Mononuclear cell (primary cell): Measurements from ENCODE around the gene ZNF580. TPM values are rescaled to one million over a fixed set of nuclear protein-coding genes. Genes with fewer than 3 reads are reported as not detected.
A peak's percentile ranks its signal among the peaks of the same experiment; 100 is the strongest.

Experiments
- H3K27me3 ChIP-seq: 2 replicates; pipeline ENCODE4 v1.6.0; 2011; ENCODE audit warnings: low read length, control low read depth; ENCODE audit not compliant: insufficient read depth
- H3K4me1 ChIP-seq: 2 replicates; pipeline ENCODE4 v1.5.1; 2011; ENCODE audit warnings: mild to moderate bottlenecking, low read length, control low read depth; ENCODE audit not compliant: insufficient read depth
- H3K4me3 ChIP-seq: 2 replicates; pipeline ENCODE4 v1.5.1; 2011; ENCODE audit warnings: mild to moderate bottlenecking, low read length, moderate library complexity
- H3K9me3 ChIP-seq: 2 replicates; pipeline ENCODE4 v1.5.1; 2011; ENCODE audit warnings: low read depth, mild to moderate bottlenecking, control low read depth, low read length
- total RNA-seq: library from RNA; depleted of rRNA; stranded (reverse); fragments of >200 nt; gene quantifications from one replicate; pipeline ENCODE4 v1.2.3, GENCODE V29; 2012

ZNF580 gene
- total RNA-seq, 1 donor, result 14.4 TPM

- H3K4me1 ChIP-seq, result no peaks in the 10 kb centered on the region
- H3K9me3 ChIP-seq, result no peaks in the 10 kb centered on the region
- no peaks in the 10 kb centered on the region for H3K27me3 ChIP-seq
- no peak overlapping the region for H3K4me3 ChIP-seq
These were observed 28.0 kb downstream of the ZNF580 start for GRCh38 chr19:55668603-55669348.

DNA sequence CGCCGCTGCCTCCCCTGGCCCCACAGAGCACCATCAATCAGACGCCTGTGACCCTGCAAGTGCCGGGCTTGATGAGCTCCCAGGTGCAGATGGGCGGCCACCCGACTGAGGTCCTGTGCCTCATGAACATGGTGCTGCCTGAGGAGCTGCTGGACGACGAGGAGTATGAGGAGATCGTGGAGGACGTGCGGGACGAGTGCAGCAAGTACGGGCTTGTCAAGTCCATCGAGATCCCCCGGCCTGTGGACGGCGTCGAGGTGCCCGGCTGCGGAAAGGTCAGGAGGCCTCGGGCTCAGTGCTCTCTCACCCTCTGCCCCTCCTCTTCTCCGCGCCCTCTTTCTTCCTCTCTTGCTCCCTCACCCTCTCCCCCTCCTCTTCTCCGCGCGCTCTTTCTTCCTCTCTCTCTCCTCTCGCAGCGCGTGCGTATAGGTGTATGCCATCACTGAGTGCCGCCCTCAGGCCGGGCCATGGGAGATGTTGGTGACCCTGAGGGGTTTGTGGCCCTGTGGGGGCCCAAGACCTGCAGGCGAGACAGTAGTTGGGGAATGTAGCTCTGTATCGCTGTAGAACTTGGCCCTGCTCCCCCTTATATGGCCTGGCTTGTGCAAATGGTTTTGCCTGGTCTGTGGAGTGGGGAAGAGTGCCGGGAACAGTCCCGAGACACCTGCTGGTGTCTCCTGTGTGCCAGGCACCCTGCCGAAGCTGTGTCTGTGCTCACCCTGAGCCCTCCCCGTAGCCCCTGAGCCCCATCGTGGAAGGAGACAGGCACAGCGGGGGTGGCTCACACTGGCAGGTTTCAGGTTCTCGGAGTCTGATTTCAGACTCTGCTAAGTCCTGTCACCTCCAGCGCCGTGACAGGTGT, 28.8 kb downstream of the ZNF580 start:
- H3K9me3 ChIP-seq, result no peaks in the 10 kb centered on the region
- peaks cover 5% of the 10 kb centered on the region for H3K4me1 ChIP-seq
- no peak overlapping the region for H3K4me3 ChIP-seq
- H3K27me3 ChIP-seq, result no peaks in the 10 kb centered on the region

DNA sequence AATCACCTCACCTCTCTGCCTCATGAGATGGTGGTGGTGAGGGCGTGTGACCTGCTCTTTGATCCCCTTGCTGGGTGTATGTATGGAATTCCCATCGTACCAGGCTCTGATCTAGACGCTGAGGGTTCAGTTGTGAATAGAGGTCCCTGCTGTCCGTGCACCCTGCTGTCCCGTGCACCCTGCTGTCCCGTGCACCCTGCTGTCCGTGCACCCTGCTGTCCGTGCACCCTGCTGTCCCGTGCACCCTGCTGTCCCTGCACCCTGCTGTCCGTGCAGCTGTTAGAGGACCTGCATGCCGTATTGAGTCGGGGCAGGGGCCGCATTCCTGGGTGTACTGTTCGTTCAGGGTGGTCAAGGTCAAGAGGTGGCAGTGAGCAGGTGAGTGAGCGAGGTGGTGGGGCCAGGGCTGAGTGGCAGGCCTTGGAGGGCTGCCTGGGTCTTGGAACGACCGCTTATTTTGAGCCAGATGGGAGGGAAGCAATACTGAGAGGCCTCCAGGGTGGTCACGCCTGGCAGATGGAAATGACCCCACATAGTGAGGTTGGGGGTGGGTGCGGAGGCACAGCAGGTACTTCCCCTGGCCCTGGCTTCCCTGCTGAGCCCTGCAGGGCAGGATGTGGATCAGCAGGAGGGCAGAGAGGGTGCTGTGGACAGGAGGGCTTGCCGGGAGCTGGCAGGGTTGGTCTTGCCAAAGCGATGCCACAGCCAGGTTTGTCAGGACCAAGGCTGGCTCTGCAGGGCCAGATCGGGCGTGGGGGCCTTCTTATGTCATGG, 29.7 kb downstream of the ZNF580 start:
- Histone ChIP-seq H3K4me1 (peaks cover 7% of the 10 kb centered on the region), H3K9me3 (no peaks in the 10 kb centered on the region), H3K4me3 (no peak overlapping the region), H3K27me3 (no peaks in the 10 kb centered on the region)

DNA sequence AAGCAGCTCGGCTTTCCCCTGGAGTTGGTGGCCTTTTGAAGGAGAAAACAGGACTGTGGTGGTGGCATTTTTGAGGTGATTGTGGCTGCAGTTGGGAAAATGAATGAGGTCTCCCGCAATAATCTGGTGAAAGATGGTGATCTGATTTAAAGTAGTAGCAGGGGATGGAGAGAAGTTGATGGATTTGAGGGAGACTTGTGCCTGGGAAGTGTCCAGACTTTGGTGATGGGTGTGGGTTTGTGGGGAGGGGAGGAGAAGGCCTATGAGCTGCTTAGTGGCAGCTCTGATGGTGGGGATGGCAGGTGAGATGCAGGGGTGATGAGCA, 30.2 kb downstream of the ZNF580 start:
- no peaks in the 10 kb centered on the region for H3K27me3 ChIP-seq
- no peak overlapping the region for H3K4me3 ChIP-seq
- H3K9me3 ChIP-seq, result no peaks in the 10 kb centered on the region
- peaks cover 13% of the 10 kb centered on the region for H3K4me1 ChIP-seq

DNA sequence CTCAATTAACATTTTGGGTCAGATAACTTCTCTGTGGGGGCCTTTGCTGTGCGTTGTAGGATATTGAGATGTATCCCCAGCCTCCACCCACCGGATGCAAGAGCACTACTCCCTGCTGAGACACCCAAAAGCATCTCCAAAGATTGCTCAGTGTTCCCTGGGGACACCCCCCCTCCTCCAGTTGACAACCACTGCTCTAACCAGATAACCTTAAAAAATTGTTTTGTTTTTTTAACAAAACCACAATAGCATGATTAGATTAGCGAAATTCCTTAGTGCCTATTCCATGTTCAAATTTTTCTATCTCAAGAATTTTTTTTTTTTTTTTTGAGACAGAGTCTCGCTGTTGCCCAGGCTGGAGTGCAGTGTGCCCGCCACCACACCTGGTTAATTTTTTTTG, 31.6 kb downstream of the ZNF580 start:
- H3K27me3 ChIP-seq, result no peaks in the 10 kb centered on the region
- H3K4me1 ChIP-seq, result peaks cover 27% of the 10 kb centered on the region
- no peaks in the 10 kb centered on the region for H3K9me3 ChIP-seq
- H3K4me3 ChIP-seq, result no peak overlapping the region

- Histone ChIP-seq H3K9me3 (no peaks in the 10 kb centered on the region), H3K4me1 (peaks cover 37% of the 10 kb centered on the region), H3K27me3 (no peaks in the 10 kb centered on the region), H3K4me3 (no peak overlapping the region)
These were observed 32.7 kb downstream of the ZNF580 start for GRCh38 chr19:55673465-55673864.

- Histone ChIP-seq H3K4me1 (peaks cover 41% of the 10 kb centered on the region), H3K4me3 (no peak overlapping the region), H3K9me3 (no peaks in the 10 kb centered on the region), H3K27me3 (no peaks in the 10 kb centered on the region)
These were observed 33.1 kb downstream of the ZNF580 start for GRCh38 chr19:55673889-55674288.

DNA sequence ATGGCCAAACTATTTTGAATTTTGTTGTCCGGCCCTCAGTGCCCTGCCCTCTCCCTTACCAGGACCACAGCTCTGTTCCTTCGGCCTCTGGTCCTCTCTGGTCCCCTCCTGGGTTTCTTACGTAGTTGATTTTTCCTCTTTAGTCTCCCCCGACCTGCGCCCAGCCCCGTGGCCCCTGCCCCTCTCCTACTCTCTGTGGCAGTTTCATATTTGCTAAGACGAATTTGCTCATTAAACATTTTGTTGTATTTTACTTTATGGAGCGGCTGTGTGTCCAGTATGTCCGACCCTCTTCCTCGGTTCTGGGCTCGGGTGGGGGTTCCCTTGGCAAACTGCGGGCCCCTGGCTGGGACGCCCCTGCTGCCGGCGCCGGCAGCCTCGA, 33.6 kb downstream of the ZNF580 start:
- H3K4me1 ChIP-seq, result peaks cover 47% of the 10 kb centered on the region
- H3K4me3 ChIP-seq, result peak overlapping the region; percentile 92
- no peaks in the 10 kb centered on the region for H3K27me3 ChIP-seq
- no peaks in the 10 kb centered on the region for H3K9me3 ChIP-seq

- Histone ChIP-seq H3K4me1 (peaks cover 53% of the 10 kb centered on the region), H3K9me3 (no peaks in the 10 kb centered on the region), H3K4me3 (peak within 1 kb of the TSS; percentile 92), H3K27me3 (no peaks in the 10 kb centered on the region)
These were observed 34.2 kb downstream of the ZNF580 start, which contains the start of gene EPN1 for GRCh38 chr19:55674841-55675660. Gene EPN1 (plus strand): TSS chr19:55675226. CDS start chr19:55678628, 3,402 bp downstream.

DNA sequence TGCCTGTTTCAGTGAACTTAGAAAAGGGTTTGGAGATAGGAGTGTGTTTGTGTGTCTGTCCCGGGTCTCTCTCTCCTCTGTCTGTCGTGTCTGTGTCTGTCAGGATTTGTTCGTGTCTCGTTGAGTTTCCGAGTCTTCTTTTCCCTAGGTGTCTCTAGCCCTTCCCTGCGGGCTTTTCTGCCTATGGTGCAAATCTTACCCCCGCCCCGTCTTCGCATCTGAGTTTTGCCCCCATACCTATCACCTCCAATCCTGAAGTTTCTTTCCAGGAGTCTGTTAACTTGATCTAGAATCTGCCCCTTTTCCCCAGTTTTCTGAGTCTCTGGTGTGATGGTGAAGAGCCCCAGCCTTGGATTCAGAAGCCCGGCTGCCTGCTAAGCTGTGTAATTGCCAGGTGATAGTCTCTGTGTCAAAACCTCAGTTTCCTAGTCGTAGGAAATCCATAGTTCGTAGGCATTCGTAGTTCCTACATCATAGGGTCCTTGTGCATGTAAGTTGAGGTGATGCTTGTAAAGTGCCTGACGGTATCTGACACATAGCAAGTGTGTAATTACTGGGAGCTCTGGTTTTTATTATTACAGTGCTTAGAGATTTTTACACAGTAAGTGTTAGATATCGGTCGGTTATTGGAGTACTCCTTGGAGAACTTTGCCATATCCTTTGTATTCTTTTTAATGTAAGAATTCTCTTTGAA, 35.0 kb downstream of the ZNF580 start:
- H3K4me1 ChIP-seq, result peaks cover 58% of the 10 kb centered on the region
- no peaks in the 10 kb centered on the region for H3K9me3 ChIP-seq
- no peaks in the 10 kb centered on the region for H3K27me3 ChIP-seq
- peak overlapping the region; percentile 92 for H3K4me3 ChIP-seq

- H3K4me1 ChIP-seq, result peaks cover 58% of the 10 kb centered on the region
- no peaks in the 10 kb centered on the region for H3K9me3 ChIP-seq
- H3K4me3 ChIP-seq, result no peak overlapping the region
- no peaks in the 10 kb centered on the region for H3K27me3 ChIP-seq
These were observed 35.6 kb downstream of the ZNF580 start for GRCh38 chr19:55676383-55676782.

DNA sequence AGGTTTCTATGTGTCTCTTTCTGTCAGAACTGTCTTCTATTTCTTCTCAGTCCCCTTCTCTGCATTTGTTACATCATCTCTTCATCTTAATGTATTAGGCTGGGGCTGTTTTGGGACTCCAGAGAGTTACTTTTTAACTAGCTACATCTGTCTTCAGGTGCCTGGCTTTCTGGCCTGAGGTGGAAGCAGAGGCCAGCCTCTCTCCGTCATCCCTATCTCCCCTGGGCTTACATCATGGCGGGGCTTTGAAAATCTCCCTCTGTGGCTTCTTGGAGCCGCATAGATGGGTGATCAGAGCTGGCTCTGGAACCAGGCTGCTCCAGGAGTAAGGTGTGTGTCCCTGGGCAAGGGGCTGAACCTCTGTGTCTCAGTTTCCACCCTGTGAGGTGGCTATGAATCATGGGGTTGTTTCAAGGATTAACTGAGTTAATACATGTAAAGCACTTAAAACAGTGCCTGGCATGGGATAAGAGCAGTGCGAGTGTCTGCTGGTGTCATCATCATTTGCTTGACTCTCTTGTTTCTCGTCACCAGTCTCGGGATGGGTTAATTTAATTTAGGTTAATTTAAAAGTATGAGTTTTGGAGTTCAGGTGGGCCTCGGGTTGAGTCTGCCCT, 36.2 kb downstream of the ZNF580 start:
- H3K4me1 ChIP-seq, result peaks cover 58% of the 10 kb centered on the region
- no peak overlapping the region for H3K4me3 ChIP-seq
- no peaks in the 10 kb centered on the region for H3K27me3 ChIP-seq
- H3K9me3 ChIP-seq, result no peaks in the 10 kb centered on the region

GRCh38 chr19:55677572-55678028, 36.8 kb downstream of the ZNF580 start:
- H3K4me3 ChIP-seq, result no peak overlapping the region

More at GRCh38 chr19:55677572-55678028, 36.8 kb downstream of the ZNF580 start:
- H3K27me3 ChIP-seq, result no peaks in the 10 kb centered on the region
- H3K4me1 ChIP-seq, result peaks cover 58% of the 10 kb centered on the region
- no peaks in the 10 kb centered on the region for H3K9me3 ChIP-seq
